Activated CD8-positive, alpha-beta memory T cell treated with anti-CD3 and anti-CD28 coated beads, Interleukin-2, amount 50 U/mL, for 48 hours (primary cell): ENCODE measurements around the gene RHEX.
"Not testable (repeated sequence)": the region's sequence is repeated elsewhere in the genome, so short reads cannot be mapped to it uniquely, and the experiment has no call there.

Experiments used
- DNase-seq: peaks from one replicate; pipeline ENCODE4 v3.0.0-alpha.2; 2020

The RHEX gene

DNA sequence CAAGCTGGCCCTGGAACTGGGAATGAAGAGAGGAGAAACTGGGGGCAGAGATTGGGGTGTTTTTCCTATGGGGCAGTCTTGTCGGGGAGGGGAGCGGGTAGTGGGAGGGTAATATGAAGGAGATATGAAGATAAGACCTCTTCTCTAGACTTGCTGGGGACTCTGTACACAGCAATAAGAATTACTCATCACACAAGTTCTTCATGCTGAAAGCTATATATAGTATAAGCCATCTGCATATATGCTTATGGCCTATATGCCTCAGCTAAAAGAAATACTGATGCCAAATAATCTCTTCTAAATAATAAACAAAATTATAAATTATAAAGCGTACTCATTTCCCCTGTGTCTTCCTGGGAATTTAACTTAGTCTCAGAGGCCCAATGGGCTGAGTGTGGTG is 7.9 kb downstream of the RHEX start:
- no peak for DNase-seq

DNA sequence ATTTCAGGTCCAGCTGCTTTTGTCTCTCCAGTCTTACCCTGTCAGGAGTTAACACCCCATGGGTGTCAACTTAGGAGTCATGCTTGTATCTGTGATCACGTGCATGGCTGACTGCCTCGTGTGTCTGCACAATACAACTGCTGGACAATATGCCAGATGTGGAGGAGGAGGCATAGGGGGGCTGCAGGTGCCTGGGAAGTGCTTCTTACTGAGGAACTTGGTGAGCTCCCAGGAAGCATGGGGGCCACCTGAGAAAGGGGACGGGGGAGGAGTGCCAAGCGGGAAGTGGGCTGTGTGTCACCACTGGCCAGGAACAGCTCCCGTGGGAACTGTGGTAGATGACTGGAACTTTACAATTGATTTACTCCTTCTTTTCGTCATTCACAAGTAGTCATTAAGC is 9.5 kb downstream of the RHEX start:
- DNase-seq, result no peak

DNA sequence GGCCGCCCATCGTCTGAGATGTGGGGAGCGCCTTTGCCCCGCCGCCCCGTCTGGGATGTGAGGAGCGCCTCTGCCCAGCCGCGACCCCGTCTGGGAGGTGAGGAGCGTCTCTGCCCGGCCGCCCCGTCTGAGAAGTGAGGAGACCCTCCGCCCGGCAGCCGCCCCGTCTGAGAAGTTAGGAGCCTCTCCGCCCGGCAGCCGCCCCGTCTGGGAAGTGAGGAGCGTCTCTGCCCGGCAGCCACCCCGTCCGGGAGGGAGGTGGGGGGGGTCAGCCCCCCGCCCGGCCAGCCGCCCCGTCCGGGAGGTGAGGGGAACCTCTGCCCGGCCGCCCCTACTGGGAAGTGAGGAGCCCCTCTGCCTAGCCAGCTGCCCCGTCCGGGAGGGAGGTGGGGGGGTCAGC is 11.0 kb downstream of the RHEX start:
- DNase-seq, result not testable (repeated sequence)

DNA sequence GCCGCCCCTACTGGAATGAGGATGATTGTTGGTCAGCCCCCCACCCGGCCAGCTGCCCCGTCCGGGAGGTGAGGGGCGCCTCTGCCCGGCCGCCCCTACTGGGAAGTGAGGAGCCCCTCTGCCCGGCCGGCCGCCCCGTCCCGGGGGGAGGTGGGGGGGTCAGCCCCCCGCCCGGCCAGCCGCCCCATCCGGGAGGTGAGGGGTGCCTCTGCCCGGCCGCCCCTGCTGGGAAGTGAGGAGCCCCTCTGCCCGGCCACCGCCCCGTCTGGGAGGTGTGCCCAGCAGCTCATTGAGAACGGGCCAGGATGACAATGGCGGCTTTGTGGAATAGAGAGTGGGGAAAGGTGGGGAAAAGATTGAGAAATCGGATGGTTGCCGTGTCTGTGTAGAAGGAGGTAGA is 11.5 kb downstream of the RHEX start:
- not testable (repeated sequence) for DNase-seq

DNA sequence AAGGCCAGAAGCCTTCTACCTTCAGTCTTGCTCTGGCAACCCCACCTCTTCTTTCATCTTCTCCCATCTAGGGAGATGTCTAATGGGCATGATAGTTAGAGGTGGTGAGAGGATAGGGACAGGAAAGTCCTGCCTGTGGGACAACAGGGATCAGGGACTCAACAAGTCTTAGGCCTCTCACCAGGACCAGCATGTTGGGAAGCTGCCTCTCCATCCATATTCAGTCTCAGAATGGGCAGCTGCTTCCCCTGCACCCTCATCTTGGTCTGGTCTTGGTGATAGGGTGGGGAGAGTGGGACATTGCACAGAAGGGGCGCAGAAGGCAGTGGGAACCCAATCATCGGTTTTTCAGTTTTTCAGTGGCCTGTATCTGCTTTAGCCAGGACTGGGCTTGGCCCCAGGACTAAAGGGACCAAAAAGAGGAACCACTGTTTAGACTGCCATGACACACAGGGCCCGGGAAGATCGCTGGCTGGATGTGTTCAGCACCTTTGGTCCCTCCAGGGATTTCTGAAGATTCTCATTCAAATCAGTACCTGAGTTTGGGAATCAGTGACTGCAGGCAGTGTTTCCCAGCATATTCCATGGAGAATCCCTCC is 12.7 kb downstream of the RHEX start:
- DNase-seq, result no peak

DNA sequence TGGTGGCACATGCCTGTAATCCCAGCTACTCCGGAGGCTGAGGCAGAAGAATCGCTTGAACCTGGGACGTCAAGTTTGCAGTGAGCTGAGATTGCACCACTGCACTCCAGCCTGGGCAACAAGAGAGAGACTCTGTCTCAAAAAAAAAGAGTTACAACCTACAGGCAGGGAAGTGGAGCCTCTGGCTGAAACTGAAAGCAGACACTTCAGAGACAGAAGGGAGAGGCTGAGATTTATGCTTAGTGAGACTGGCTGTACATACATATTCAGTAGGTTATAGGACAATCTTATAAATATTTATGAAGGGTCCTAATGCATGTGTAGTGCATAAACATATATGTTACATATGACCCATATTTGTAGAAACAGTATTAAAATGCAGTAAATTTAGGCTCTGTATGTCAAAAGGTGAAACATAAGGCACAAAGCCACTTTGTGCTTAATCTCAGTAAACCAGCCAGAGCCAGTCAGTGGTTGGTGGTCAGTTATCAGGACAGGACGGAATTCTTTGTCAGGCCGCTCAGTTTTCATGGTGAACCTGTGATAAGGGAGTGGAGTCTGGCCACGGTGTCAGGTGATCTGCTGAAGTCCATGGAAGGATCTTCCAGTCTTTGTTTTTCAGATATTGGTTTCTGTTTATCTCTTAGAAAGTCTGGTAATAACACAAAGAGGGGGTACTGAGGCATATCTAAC is 13.7 kb downstream of the RHEX start:
- DNase-seq, result no peak

DNA sequence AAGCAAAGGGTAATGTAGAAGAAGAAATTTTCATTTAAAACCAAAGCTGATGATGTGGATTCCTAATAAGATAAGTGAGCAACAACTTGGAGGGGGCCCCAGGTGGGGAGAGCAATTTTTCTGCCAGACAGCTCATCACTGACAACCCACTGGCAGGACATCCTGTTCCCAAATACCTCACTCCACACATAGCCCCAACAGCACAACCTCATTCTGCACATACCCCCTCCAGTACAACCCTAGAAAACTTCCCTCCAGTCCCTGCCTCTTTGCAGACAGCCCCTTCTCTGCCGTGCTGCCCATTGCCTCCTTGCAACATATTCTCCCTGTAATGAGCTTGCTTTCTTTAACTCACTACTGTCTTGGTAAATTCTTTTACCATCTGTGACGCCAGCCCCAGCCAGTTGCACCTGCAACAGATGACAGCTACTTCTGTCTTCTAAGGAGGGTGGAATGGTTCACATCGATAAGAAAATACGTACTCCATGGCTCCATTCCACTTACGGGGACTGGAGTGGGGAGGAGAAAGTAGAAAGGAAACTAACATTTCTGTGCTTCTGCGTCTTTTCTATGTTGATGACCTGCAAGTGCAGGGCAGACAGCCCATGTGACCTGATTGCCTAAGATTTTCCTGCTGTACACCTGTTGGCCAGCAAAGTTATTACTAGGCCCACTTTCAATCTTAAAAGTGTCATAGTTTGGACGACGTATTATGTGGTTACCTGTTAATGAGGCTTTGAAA is 14.7 kb downstream of the RHEX start:
- no peak for DNase-seq

DNA sequence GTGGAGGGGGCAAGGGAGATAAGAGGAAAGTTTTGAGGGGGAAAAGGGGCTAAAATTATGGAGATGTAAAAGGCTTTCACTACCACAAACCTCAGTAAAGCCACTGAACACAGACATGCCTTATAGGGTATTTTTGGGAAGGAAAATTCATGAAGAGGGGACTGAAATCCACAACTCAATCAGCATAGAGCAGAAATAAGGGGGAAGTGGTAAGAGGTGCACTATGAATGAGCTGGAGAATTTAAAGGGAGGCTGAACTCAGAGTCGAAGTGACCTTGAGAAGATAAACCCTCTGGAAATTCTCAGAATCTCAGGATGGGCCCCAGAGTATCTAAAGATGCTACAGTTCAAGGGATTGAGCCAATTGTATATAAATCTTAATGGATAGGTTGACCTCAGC is 15.3 kb downstream of the RHEX start:
- no peak for DNase-seq

DNA sequence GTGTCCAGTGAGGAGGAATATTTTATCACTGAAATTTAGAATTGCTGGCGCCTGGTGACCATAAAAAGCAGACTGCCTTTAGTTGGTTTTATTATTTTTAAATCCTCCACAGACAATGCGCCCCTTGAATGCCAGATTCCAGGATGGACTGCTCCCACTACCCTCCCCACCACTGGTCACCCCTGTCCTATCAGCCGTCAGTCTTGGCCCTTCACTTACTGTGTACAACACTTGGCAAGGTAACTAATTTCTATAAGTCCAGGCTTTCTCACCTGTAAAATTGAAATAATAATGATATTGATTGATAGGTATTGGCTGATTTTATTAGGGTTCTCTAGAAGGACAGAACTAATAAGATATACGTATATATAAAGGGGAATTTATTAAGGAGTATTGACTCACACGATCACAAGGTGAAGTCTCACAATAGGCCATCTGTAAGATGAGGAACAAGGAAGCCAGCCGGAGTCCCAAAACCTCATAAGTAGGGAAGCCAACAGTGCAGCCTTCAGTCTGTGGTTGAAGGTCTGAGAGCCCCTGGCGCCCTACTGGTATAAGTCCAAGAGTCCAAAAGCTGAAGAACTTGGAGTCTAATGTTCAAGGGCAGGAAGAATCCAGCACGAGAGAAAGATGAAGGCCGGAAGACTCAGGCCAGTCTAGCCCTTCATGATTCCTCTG is 17.8 kb downstream of the RHEX start:
- DNase-seq, result no peak

DNA sequence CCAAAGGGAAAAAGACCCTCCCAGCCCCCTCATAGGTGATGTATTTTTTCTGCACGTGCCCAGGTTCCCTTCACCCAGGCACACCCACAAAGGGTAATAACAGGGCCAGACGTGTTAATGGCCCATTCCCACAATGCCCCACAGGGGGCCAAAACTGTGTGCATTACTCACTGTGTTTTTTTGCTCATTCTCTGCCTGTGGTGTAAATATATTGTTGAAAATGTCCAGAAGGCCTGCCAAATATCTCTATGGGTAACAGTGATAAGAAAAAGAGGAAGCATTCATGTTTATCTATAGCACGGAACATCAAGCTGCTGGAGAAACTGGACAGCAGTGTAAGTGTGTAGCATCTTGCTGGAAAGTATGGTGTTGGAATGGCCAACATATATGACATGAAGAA is 21.9 kb downstream of the RHEX start:
- no peak for DNase-seq

DNA sequence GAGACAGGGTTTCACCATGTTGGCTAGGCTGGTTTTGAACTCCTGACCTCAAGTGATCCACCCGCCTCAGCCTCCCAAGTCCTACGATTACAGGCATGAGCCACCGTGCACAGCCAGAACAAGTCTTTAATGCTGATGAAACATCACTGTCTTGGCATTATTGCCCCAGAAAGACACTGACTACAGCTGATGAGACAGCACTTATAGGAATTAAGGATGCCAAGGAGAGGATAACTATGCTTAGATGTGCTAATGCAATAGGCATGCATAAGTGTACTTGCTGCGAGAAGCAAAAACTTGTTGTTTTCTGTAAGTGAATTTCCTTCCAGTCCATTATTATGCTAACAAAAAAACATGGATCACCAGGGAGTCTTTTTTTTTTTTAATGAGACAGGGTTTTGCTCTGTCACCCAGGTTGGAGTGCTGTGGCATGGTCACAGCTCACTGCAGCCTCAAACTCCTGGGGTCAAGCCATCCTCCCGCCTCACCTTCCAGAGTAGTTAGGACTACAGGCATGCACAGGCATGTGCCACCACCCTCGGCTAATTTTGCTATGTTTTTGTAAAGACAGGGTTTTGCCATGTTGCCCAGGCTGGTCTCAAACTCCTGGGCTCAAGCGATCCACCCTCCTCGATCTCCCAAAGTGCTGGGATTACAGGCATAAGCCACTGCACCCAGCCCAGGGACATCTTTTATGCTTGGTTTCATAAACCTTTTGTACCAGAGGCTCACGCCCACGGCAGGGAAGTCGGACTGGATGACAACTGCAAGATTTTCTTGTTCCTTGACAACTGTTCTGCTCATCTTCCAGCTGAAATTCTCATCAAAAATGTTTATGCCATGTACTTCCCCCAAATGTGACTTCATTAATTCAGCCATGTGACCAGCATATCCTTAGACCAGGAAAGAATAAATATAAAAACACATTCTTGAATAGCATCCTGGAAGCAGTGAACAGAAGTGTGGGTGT is 23.1 kb downstream of the RHEX start:
- DNase-seq, result no peak

DNA sequence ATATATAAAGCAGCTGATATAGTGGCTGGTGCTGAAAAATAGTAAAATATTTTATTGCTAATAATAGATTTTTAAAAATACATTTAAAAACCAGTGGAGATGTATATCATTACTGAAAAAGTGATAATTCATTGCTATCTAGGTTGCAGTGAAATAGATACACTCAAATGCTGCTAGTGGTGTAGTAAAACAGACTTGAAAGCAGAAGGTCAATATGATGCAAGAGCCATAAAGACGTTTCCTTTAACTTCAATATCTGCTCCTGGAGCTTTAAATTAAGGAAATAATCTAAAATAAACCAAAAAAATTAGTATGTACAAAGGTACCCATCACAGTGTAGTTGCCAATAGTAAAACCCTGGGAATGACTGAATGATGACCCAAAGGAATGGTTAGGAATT is 26.2 kb downstream of the RHEX start:
- DNase-seq, result no peak

DNA sequence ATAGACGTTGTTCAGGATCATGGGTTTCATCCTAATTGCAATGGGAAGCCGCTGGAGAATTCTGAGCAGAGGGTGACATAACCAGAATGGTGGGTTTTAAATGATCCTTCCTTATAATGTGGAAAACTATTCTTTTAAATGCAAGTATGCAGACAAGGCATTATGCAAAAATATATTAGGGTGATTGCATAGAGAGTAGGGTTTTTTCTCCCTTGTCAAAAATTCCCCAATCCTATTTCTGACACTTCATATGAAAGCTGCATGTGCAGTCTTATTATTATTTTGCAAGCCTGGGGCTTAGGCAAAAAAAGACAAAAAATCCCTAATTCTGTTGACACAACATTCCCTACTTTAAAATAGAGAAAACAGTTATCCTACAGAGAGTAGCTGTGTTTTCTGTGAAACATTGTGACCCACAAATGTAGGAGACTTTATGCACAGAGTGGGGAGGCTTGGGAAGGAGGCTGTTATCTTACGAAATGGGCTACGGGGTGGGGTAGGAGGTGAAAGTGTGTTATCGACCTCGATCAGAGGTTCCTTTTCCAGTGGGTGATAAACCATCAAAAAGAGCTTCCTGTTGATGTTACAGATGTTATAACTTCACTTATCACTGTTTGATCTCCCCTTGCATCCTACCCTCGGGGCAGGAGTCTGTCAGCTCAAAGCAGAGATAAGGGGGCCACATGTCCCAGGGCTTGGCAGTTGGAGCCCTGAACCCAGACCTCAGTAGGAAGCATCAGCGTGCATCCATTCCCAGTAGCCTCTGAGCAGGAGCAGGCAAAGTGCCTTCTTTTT is 27.2 kb downstream of the RHEX start:
- no peak for DNase-seq

DNA sequence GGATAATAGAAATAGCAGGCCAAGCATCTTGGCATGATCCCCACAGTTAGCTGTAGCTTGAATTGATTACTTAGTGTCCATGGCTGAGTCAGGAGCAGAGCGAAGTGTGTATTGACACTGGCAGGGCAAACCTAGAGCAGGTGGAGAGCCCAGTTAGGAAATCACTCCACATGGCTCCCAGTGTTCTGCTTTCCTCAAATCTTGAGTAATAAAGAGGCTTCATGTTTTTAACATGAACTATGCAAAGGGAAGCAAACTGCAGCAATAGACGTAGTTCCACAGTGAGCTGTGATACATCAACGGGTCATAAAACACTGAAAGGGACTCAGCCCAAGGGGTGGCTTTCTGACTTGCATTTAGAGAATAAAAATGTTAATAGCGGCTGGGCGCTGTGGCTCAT is 28.9 kb downstream of the RHEX start:
- DNase-seq, result no peak

DNA sequence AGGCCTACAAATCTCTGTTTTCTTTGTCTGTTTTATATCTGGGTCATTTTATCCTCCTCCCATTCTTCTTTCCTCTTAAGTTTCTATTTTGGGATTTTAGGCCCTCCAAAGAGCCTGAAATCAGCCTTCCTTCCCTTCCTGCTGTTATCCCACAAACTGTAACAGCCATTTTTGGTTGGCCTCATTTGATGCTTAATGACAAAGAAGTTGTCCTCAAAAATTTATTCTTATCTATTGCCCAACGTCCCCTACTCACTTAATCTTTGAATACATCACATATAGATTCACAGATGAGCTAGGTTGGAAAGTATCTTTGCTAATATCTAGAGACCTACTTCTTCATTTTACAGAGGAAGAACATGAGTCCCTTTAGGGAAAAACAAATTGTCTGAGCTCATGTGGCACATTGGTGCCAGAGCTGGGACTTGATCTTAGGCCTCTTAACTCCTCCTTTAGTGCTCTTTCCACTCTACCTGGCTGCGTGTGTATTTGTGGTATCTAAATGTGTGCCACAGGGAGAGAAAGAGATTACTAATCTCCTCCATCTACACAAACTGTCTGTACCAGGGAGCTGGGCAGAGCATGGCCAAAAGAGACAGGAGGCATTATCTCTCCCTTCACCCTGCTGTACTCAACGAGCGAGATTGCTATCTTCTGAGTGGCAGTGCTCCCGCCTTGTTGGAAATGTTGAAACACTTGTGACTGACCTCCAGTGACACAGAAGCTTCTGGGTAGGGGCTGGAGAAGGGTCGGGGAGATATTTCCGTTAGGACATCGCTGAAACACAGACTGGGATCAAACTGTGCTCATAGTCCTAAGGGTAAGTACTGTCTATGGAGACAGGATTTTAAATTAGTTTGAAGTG is 30.1 kb downstream of the RHEX start:
- DNase-seq, result no peak

DNA sequence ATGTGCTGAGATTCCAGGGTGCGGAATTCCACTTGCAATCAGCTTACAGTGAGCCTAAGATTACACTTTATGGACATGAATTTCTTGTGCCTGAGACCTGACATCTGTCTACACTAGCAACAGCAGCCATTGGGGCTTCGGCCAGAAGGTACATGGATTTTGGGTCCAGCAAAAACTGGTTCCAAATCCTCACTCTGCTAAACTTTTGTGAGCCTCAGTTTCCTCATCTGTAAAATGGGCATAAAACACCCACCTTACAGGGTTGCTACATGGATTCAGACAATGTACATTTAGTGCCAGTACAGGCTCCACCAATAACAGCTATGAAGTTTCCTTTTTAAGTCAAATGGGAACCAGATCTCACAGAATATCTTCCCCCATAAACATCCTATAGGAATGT is 30.8 kb downstream of the RHEX start:
- no peak for DNase-seq

DNA sequence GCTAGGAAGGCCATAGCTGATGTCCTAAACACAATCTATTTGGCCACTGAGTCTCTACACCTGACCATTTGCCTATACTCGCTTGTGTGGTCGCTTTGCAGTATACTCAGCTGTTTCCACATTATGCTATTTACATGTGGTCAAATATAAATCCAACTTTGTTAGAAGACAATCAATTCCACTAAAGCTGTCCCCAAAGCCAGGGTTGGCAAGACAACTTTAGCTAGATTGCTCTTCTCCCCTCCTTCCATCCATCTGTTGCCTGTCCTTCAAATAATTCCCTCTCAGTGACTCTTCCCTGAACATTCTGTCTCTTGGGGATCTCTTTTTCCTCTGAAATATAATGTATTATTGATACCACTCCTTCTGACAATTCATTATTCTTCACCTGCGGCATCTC is 34.1 kb downstream of the RHEX start:
- DNase-seq, result no peak

DNA sequence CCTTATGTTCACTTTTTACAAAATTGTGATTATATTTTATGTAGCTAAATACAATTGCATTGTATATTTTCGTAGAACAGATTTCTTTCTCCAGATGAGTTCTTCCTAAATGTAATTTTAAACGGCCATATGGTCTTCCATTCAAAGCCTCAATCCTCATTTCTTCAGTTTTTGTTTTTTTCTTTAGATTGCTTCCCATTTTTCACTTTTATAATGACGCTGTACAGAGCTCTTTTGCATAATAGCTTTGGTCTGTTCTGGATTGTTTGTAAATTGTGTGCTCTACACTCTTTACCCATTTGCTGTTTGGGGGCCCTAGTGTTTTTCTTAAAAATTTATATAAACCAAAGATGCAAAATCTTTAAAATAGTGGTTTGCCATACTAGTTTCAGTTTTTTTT is 36.4 kb downstream of the RHEX start:
- no peak for DNase-seq

DNA sequence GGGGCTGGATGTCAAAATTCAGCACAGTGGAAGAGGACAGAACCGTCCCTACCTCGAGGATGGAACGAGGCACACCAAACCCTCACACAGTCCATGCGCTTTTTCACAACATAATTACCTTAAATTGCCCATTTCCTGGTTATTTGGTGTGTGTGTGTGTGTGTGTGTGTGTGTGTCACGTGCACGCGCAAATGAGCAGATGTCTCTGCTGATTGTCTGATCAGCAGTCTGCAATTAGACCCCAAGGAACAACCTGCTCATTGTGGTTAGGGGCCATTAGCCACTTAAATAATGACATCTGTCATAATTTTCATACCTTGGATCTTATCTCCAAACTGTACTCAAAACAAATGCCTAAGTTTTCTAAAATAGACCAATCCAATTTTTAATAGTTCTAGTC is 41.1 kb downstream of the RHEX start:
- DNase-seq, result no peak

DNA sequence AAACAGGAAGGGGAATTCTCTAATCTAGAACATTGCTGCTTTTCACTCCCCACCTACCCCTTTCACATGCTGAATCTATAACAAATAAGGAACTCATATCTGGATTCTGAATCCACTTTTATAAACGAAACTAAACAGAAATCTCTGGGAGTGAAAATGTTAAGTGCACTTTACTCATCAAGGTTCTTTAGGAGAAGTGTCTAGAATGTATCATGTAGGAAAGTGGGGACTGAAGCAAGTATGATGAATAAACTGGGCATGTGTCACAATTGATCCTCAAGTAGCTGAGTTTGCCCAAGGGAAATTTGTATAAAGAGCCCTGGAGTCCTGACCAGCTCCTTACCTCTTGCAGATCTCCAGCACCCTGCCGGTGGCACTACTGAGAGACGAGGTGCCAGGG is 44.4 kb downstream of the RHEX start:
- no peak for DNase-seq
